Measurements from ENCODE around the gene THADA. TPM values are rescaled to one million over a fixed set of nuclear protein-coding genes. Genes with fewer than 3 reads are reported as not detected.
A peak's percentile ranks its signal among the peaks of the same experiment; 100 is the strongest.

Gene THADA
- total RNA-seq, 2 donors from 2014 or later: 41.1 to 54.3 TPM

DNA sequence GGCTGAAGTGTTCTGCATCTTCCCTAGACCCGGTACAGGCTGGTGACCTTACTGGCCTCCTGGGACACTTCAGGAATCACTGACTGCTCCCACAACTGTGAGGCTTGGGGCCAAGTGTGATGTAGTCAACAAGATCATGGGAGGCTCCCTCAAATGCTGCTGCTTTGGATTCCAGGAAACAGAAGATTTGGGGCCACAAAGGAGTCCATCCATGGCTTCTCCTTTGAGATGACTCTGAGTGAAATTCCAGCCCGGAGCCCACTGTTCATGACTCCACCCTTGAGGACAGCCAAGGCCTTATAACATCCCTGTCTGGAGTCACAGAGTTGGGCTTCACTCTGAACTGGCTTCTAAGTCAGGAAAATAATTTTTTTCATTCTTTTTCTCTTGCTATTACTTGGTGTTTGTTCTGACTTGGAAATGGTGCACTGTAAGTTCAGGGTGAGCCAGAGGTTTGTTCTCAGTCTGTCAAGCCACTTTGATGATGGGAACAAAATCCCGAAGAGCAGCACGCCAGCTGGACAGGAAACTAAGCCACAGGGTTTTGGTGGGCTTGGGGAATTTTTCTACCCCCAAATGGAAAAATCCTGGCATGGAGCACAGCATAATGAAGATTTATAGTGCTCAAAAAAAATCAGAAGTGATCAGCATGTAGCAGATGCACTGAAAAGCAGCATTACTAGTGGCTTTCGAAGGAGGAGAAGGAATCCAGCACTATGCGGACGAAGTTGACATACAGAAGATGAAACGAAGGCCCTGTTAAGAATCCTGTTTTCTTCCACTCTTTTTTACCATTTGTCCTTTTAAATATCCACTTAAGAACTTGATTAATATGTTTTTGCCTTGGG, 271.4 kb downstream of the THADA start:
- H3K9me3 ChIP-seq: no peaks in the 10 kb centered on the region
- H3K27me3 ChIP-seq (replicated peaks; ENCODE audit: insufficient read depth): no peaks in the 10 kb centered on the region
- peaks cover 13% of the 10 kb centered on the region for H3K4me1 ChIP-seq (replicated peaks)
- peak overlapping the region; percentile 50 to 55 for H3K27ac ChIP-seq
- H3K4me3 ChIP-seq: no peak overlapping the region
- WGBS: 47% methylated on average over 8 of the region's 8 CpGs
- no peak for TF ChIP-seq POLR2AphosphoS5 (IDR thresholded peaks at IDR 0.05)
- TF ChIP-seq POLR2A (IDR thresholded peaks at IDR 0.05): no peak
- no peak for TF ChIP-seq CTCF (IDR thresholded peaks at IDR 0.05)
- no peaks in the 10 kb centered on the region for H3K36me3 ChIP-seq
- intact Hi-C loops (cut with DNase I): no loop called here
- DNase-seq (ENCODE audit: low spot score): no peak

DNA sequence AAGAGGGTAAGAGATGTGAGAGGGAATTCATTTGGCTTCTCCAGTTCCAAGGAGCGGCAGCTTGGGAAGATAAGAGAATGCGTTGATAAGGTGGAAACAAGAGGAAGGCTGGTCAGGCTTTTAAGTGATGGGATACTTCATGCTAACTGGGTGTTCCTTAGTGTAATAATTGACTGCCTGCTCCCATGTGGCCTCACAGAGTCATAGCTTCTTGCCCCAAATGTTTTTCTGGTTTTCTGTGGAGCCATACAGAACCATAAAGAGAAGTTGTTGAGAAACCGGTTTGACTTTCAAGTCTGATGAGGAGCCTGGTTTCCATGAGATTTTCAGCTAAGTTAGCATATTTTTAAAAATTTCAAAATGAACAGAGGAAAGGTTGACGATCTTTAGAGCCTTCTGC, 272.0 kb downstream of the THADA start:
- H3K36me3 ChIP-seq: no peaks in the 10 kb centered on the region
- WGBS: 73% methylated on average over 4 of the region's 4 CpGs
- DNase-seq (ENCODE audit: low spot score): no peak

GRCh38 chr2:43321446-43321845, 274.4 kb downstream of the THADA start:
- WGBS: 95% methylated on average over 1 of the region's 1 CpG
- no peaks in the 10 kb centered on the region for H3K36me3 ChIP-seq
- H3K4me3 ChIP-seq: no peak overlapping the region
- DNase-seq (ENCODE audit: low spot score): no peak
- H3K9me3 ChIP-seq: no peaks in the 10 kb centered on the region
- intact Hi-C loops (cut with DNase I): no loop called here
- no peak overlapping the region for H3K27ac ChIP-seq
- no peaks in the 10 kb centered on the region for H3K27me3 ChIP-seq (replicated peaks; ENCODE audit: insufficient read depth)
- H3K4me1 ChIP-seq (replicated peaks): peaks cover 3% of the 10 kb centered on the region
- TF ChIP-seq POLR2A (IDR thresholded peaks at IDR 0.05) (no peak), CTCF (IDR thresholded peaks at IDR 0.05) (no peak), POLR2AphosphoS5 (IDR thresholded peaks at IDR 0.05) (no peak)

More for the DNA sequence above, 272.0 kb downstream of the THADA start:
- Histone ChIP-seq H3K27me3 (replicated peaks; ENCODE audit: insufficient read depth) (no peaks in the 10 kb centered on the region), H3K4me3 (no peak overlapping the region), H3K4me1 (replicated peaks) (peaks cover 13% of the 10 kb centered on the region), H3K27ac (peak overlapping the region; percentile 50 to 55), H3K9me3 (no peaks in the 10 kb centered on the region)
- no peak for TF ChIP-seq POLR2A (IDR thresholded peaks at IDR 0.05)
- TF ChIP-seq POLR2AphosphoS5 (IDR thresholded peaks at IDR 0.05): no peak
- TF ChIP-seq CTCF (IDR thresholded peaks at IDR 0.05): no peak
- intact Hi-C loops (cut with DNase I): no loop called here

GRCh38 chr2:43319541-43319940, 276.3 kb downstream of the THADA start:
- TF ChIP-seq POLR2A (IDR thresholded peaks at IDR 0.05) (no peak), POLR2AphosphoS5 (IDR thresholded peaks at IDR 0.05) (no peak), CTCF (IDR thresholded peaks at IDR 0.05) (no peak)
- Histone ChIP-seq H3K4me1 (replicated peaks) (peaks cover 3% of the 10 kb centered on the region), H3K36me3 (no peaks in the 10 kb centered on the region), H3K4me3 (no peak overlapping the region), H3K27ac (no peak overlapping the region), H3K9me3 (no peaks in the 10 kb centered on the region), H3K27me3 (replicated peaks; ENCODE audit: insufficient read depth) (no peaks in the 10 kb centered on the region)
- intact Hi-C loops (cut with DNase I): no loop called here
- WGBS: 68% methylated on average over 2 of the region's 2 CpGs
- DNase-seq (ENCODE audit: low spot score): no peak

- Histone ChIP-seq H3K27ac (no peak overlapping the region), H3K27me3 (replicated peaks; ENCODE audit: insufficient read depth) (no peaks in the 10 kb centered on the region), H3K9me3 (no peaks in the 10 kb centered on the region), H3K4me1 (replicated peaks) (peaks cover 4% of the 10 kb centered on the region), H3K4me3 (no peak overlapping the region), H3K36me3 (no peaks in the 10 kb centered on the region)
- intact Hi-C loops (cut with DNase I): no loop called here
- TF ChIP-seq POLR2A (IDR thresholded peaks at IDR 0.05) (no peak), POLR2AphosphoS5 (IDR thresholded peaks at IDR 0.05) (no peak), CTCF (IDR thresholded peaks at IDR 0.05) (no peak)
- no peak for DNase-seq (ENCODE audit: low spot score)
Observed at GRCh38 chr2:43318791-43319190, 277.0 kb downstream of the THADA start.
